Suppressor macrophage (primary cell): Measurements from ENCODE around the gene HTR2A.

ENCODE experiments used
- DNase-seq, 4 experiments: peaks; one replicate each; pipeline ENCODE4 v3.0.0-alpha.2; 2020 to 2022

Gene HTR2A

GRCh38 chr13:46804921-46805320 lies 91.9 kb downstream of the HTR2A start:
- DNase-seq, result peak in 3 of 4 experiments; percentile 5 to 14 (median 10)

DNA sequence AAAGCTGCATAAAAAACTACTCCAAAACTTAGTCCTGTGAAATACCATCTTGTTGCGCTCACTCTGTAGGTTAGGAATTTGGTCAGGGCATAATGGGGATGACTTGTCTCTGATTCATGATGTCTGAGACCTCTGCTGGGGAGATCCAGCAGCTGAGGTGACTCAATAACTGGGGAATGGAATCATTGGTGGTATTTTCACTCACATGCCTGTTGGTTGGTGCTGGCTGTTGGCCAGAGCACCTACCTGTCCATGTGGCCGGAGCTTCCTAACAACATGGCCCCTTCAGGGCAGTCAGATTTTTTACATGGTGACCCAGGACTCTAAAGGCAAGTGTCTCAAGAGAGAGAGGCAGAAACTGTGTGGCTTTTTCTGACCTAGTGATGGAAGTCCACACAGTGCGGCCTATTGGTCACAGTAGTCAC lies 92.5 kb downstream of the HTR2A start:
- DNase-seq, result no peak

- no peak for DNase-seq
Observed at GRCh38 chr13:46803586-46803985, 93.3 kb downstream of the HTR2A start.

GRCh38 chr13:46801858-46802257 lies 95.0 kb downstream of the HTR2A start:
- DNase-seq, result no peak

DNA sequence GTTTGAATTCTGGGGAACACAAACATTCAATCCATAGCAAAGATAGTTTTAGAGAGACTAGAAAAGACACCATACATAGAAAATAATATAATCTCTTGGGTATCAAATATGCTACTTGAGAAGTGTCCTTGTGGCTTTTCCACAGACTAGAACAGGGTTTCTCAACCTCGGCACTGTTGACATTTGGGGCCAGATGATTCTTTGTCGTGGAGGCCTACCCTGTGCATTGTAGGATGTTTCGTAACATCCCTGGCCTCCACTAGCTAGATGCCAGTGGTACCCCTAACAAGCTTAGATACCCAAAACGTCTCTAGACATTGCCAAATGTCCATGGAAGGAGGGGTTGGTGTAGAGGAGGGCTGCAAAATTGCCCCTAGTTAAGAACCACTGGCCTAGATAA lies 97.7 kb downstream of the HTR2A start:
- DNase-seq, result no peak

DNA sequence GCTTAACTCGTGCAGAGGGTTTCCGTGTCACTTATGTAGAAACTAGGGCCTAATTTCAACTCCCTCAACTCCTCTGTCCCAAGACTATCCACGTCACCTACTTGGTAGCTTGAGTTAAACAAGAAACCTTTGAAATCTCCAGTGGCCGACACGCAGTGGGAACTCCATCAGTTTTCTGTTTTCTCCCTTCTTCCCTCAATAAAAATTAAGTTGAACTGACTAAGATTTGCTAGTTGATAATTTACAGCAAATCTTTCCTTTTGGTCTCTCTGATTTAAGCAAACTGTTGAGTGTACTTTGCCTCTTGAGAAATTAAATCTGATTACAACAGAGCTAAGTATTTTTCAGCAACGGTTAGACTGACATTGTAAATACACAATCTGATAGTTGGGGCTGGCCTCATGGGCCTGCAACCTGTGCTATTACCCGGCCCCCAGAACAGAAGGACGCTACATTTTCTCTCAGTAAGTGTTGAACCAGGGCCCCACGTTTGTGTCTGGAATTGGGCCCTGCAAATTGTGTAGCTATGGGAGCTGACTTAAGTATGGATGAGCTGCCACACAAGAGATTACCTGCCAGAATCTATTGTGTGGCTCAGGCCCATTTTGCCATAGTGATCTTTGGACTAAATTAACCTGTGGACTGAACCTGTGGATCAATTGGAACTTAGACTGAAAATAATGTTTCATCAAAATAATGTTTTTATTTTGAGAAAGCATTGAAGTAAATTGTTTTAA lies 99.2 kb downstream of the HTR2A start:
- DNase-seq, result no peak

DNA sequence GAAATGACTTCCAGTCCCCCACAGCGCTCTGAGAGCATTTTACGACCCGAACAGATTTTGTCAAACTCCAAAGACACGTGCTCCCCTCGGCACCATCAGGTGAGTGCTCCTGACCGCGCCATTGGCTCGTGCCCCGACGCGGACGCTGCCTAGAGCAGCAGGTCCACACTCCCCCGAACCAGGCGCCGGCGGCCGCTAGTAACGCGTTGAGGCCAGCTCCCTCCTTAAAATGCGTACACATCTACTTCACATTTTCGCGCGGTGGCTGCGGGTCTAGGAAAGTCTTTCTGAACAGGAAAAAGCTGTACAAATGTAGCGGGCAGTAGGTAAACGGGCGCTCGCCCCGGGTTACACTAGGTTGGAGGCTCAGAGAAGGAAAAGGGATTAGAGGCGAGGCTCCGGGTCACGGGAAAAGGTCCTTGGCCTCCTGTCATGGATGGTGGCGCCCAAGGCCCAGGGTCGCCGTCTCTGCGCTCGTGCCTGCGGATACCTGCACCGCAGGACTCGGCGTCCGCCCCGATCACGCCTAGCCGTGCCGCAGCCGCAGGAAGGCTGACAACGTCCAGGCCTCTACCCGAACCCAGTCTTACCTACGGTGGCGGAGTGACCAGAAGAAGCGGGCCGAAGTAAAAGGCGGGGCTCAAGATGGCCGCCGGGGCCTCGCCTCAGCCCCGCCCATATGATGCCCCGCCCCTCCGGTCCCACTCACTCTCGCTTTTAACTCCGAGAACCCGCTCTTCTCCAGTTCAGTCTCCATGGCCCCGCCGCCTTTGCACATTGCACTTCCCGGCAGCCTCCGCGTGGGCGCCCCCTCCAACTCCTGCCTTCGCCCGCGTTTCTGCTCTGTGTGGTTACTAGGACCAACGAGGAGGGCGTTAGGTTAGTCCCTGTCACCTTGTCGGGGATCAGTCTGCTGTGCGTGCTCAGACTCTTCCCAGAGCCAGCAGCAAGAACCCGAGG lies 100.1 kb downstream of the HTR2A start, which contains the start of gene ESD:
Gene ESD (minus strand): TSS at position 647 of the 960 bp plus-strand sequence. CDS start 5,748 bp downstream, outside the sequence.
- peak; percentile 91 to 96 (median 93) for DNase-seq

DNA sequence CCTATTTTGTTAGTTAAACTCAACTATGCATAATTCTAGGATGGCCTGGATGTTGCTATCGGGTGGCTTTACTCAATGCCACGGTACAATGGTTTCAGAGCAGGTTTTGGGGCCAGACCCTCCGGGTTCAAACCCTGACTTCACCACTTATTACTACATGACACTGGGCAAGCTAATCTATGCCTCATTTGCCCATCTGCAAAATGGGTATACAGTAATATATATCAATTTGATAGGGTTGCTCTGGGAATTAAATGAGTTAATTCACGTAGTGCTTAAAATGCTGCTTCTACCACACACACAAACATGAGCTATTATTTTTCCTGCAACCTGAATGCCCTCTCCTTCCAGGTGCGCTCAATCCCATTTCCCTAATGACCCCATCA lies 100.7 kb downstream of the HTR2A start:
- DNase-seq, result no peak

DNA sequence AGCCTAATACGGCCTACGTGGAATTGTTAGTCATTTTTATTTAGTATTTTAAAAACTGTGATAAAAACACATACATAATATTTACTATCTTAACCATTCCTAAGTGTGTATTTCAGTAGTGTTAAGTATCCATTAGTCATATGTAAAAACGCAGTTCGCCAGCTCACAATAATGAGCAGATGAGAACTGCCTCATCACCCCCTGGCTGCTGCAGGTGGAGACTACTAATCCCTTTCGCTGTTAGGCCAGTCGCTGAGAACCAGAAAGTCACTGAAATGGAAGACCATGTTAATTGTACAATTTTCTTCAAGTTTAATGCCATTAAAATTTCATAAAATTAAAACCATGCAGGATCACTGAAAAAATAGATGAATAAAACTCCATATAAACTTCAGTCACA lies 101.5 kb downstream of the HTR2A start:
- no peak for DNase-seq

DNA sequence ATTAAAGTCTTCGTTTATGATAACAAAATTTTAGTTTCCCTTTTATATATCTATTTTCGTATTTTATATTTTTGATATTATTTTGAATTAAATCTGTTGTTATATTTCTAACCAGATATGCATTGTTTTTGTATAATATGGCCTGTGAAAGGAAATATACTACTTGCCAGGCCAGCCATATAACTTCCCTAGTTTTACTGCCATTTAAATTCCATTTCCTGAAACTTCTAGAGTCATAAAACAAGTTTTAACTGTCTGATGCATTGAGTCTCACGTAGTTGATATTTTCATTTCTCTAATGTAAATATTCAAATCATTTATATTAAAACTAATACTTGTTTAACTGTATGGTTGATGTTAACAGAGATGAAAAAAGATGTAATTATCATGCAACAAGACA lies 113.3 kb downstream of the HTR2A start:
- DNase-seq, result no peak

- DNase-seq, result no peak
Observed at GRCh38 chr13:46782691-46783090, 114.2 kb downstream of the HTR2A start.

- no peak for DNase-seq
Observed at GRCh38 chr13:46782066-46782465, 114.8 kb downstream of the HTR2A start.
